Measurements from ENCODE around the gene CYLD. TPM values are rescaled to one million over a fixed set of nuclear protein-coding genes. Genes with fewer than 3 reads are reported as not detected.

CYLD gene
- total and polyA plus RNA-seq, 2 of the 4 experiments (the other 2 are of a cell fraction), result 16.2 to 37.3 TPM

- Histone ChIP-seq H3K18ac (ENCODE audit: low read depth, low read length) (no peak overlapping the region), H4K91ac (ENCODE audit: insufficient read depth, low read depth, low read length) (no peak overlapping the region), H4K20me1 (ENCODE audit: insufficient read depth, low read length) (no peaks in the 10 kb centered on the region), H3K56ac (ENCODE audit: extremely low read depth, insufficient read depth, low read length) (no peak overlapping the region), H3K14ac (replicated peaks; ENCODE audit: low read depth, low read length) (no peak overlapping the region), H3K27ac (ENCODE audit: insufficient read depth, low read length) (no peak overlapping the region), H4K5ac (ENCODE audit: low read depth, low read length) (no peak overlapping the region), H3K9me1 (ENCODE audit: insufficient read depth, low read length) (0 out of 2 replicates have a peak, but pooled peaks cover 4% of the 10 kb centered on the region), H3K23ac (ENCODE audit: low read depth, low read length) (no peak overlapping the region), H3K4ac (ENCODE audit: low read depth, low read length) (no peak overlapping the region), H2AK9ac (replicated peaks; ENCODE audit: low read depth, low read length, poor library complexity) (no peak overlapping the region), H2BK120ac (ENCODE audit: low read depth, low read length) (no peak overlapping the region), H2BK5ac (ENCODE audit: low read depth, low read length, poor library complexity, severe bottlenecking) (no peak overlapping the region), H2BK15ac (ENCODE audit: low read depth, low read length) (no peak overlapping the region), H3K4me2 (ENCODE audit: low read depth, low read length) (no peak overlapping the region), H3K27me3 (ENCODE audit: control insufficient read depth, insufficient read depth, low read length) (peaks cover 14% of the 10 kb centered on the region), H2BK20ac (ENCODE audit: low read depth, low read length) (no peak overlapping the region), H2AK5ac (ENCODE audit: low read depth, low read length) (no peak overlapping the region), H3K9me3 (ENCODE audit: control insufficient read depth, insufficient read depth, low read length) (no peaks in the 10 kb centered on the region), H3K79me1 (ENCODE audit: low read depth in 1 of 2, low read length in 2 of 2) (no peaks in the 10 kb centered on the region), H3K36me3 (ENCODE audit: control insufficient read depth, insufficient read depth, low read length) (no peaks in the 10 kb centered on the region), H2AFZ (replicated peaks; ENCODE audit: low read length, poor library complexity) (peak overlapping the region; percentile 56), H3K4me1 (ENCODE audit: control insufficient read depth, insufficient read depth, low read length) (no peaks in the 10 kb centered on the region), H4K8ac (ENCODE audit: low read depth in 2 of 2, low read length in 2 of 2) (no peak overlapping the region), H3K4me3 (ENCODE audit: insufficient read depth, low read depth, low read length) (no peak overlapping the region), H3K9ac (ENCODE audit: low read depth, low read length) (no peak overlapping the region)
- TF ChIP-seq, protein P1, sequence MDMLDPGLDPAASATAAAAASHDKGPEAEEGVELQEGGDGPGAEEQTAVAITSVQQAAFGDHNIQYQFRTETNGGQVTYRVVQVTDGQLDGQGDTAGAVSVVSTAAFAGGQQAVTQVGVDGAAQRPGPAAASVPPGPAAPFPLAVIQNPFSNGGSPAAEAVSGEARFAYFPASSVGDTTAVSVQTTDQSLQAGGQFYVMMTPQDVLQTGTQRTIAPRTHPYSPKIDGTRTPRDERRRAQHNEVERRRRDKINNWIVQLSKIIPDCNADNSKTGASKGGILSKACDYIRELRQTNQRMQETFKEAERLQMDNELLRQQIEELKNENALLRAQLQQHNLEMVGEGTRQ (IDR thresholded peaks at IDR 0.05; ENCODE audit: low read depth, low read length), result peak; percentile 52
- no peak for TF ChIP-seq CTCF (conservative IDR thresholded peaks at IDR 0.05; ENCODE audit: low read depth, low read length)
- WGBS, 2 experiments (ENCODE audit: extremely low coverage in 2 of 2, insufficient read length in 1 of 2), result 83% methylated on average over 4 of the region's 15 CpGs; no CpG with 5 or more reads in 1 of the 2 experiments
- DNase-seq (peak; percentile 26), ATAC-seq (ENCODE audit: low read depth) (no peak)
- dilution Hi-C loops (cut with HindIII; ENCODE audit: low sequenced_read_pairs, unreplicated experiment) (no loop called here), in situ Hi-C loops (cut with MboI; ENCODE audit: low sequenced_read_pairs) (no loop called here), intact Hi-C loops (cut with micrococcal nuclease) (no loop called here)
- POLR2A ChIA-PET (ENCODE audit: unreplicated experiment), result no interaction called here
- no TSS peak for BruUV-seq (replicated peaks)
- CTCF ChIA-PET, result no interaction called here
These were observed 45.1 kb upstream of the CYLD start for GRCh38 chr16:50696575-50697420.

Data from IMR-90 (cell line).